PC-9 (cell line): ENCODE results near the gene GALR2. TPM values are rescaled to one million over a fixed set of nuclear protein-coding genes. Genes with fewer than 3 reads are reported as not detected.

ENCODE experiments used
- BruUV-seq: library from RNA; stranded (reverse); fragments of 400-500 nt; replicated peaks from 2 replicates; lab custom pipeline; 2021; lab: Mats Ljungman, UMichigan
- CTCF ChIA-PET: fragments of 300-600 bp; sonication (Branson Sonifier 250); formaldehyde crosslinking; loops from one replicate; lab custom pipeline; 2022; ENCODE audit warnings: antibody characterized with exemption; lab: Charles Lee
- POLR2A ChIA-PET: fragments of 300-600 bp; sonication (Branson Sonifier 250); formaldehyde crosslinking; loops from one replicate; lab custom pipeline; 2022; ENCODE audit warnings: antibody characterized with exemption; ENCODE audit not compliant: unreplicated experiment; lab: Charles Lee
- DNase-seq, 2 experiments: peaks; one replicate each; pipeline versions ENCODE4 v3.0.0 to v3.0.0-alpha.2; 2015 to 2022; ENCODE audit warnings: mixed read lengths in 1 of 2
- H2AFZ ChIP-seq: fragments of 200-600 bp; sonication (generic); 2 replicates; pipeline ENCODE4 v1.8.1; 2017; ENCODE audit warnings: antibody characterized with exemption
- H3F3A ChIP-seq: fragments of 200-600 bp; sonication (generic); 2 replicates; pipeline ENCODE4 v1.8.1; 2017; ENCODE audit warnings: antibody characterized with exemption, mild to moderate bottlenecking, low read depth; ENCODE audit not compliant: insufficient read depth
- H3K27ac ChIP-seq: fragments of 200-600 bp; sonication (generic); 2 replicates; pipeline ENCODE4 v1.6.1; 2016; ENCODE audit warnings: mixed run types
- H3K27me3 ChIP-seq: fragments of 200-600 bp; sonication (generic); 2 replicates; pipeline ENCODE4 v1.6.1; 2016; ENCODE audit warnings: low read depth, mixed run types; ENCODE audit not compliant: insufficient read depth
- H3K36me3 ChIP-seq: fragments of 200-600 bp; sonication (generic); 2 replicates; pipeline ENCODE4 v1.6.1; 2016; ENCODE audit warnings: low read depth, mixed run types
- H3K4me1 ChIP-seq: fragments of 200-600 bp; sonication (generic); replicated peaks from 2 replicates; pipeline ENCODE4 v1.6.1; 2016; ENCODE audit warnings: mixed run types; ENCODE audit not compliant: insufficient read depth
- H3K4me2 ChIP-seq: fragments of 200-600 bp; sonication (generic); 2 replicates; pipeline ENCODE4 v1.6.1; 2017; ENCODE audit warnings: mixed run types
- H3K4me3 ChIP-seq: fragments of 200-600 bp; sonication (generic); 2 replicates; pipeline ENCODE4 v1.6.1; 2016; ENCODE audit warnings: mixed run types
- H3K79me2 ChIP-seq: fragments of 200-600 bp; sonication (generic); 2 replicates; pipeline ENCODE4 v1.6.1; 2017; ENCODE audit warnings: low read depth, mixed run types
- H3K9me2 ChIP-seq: fragments of 200-600 bp; sonication (generic); 2 replicates; pipeline ENCODE4 v1.8.1; 2017; ENCODE audit warnings: mild to moderate bottlenecking; ENCODE audit not compliant: insufficient read depth
- H3K9me3 ChIP-seq: fragments of 200-600 bp; sonication (generic); 2 replicates; pipeline ENCODE4 v1.8.1; 2016; ENCODE audit warnings: low read depth; ENCODE audit not compliant: insufficient read depth
- H4K20me1 ChIP-seq: fragments of 200-600 bp; sonication (generic); 2 replicates; pipeline ENCODE4 v1.8.1; 2017; ENCODE audit not compliant: insufficient read depth
- EZH2 ChIP-seq: fragments of 200-600 bp; sonication (generic); IDR thresholded peaks from 2 replicates; pipeline ENCODE4 v1.8.0; 2017; ENCODE audit warnings: antibody characterized with exemption, low read depth
- intact Hi-C: fragments of 100-400 bp; cut with micrococcal nuclease; formaldehyde crosslinking; loops from one replicate; pipeline ENCODE4 v1.10.0; 2022; ENCODE audit not compliant: unreplicated experiment
- total RNA-seq: library from RNA; stranded (reverse); gene quantifications from 2 replicates; pipeline ENCODE4 v1.2.3, GENCODE V29; 2021
- TF ChIP-seq, protein P1 (sequence below): fragments of 200-600 bp; sonication (generic); conservative IDR thresholded peaks from 2 replicates; pipeline ENCODE4 v1.6.1; 2017; ENCODE audit warnings: mixed run types, antibody characterized with exemption, mild to moderate bottlenecking, moderate library complexity

The GALR2 gene
- total RNA-seq, 1 experiment from 2014 or later: 3.0 TPM

DNA sequence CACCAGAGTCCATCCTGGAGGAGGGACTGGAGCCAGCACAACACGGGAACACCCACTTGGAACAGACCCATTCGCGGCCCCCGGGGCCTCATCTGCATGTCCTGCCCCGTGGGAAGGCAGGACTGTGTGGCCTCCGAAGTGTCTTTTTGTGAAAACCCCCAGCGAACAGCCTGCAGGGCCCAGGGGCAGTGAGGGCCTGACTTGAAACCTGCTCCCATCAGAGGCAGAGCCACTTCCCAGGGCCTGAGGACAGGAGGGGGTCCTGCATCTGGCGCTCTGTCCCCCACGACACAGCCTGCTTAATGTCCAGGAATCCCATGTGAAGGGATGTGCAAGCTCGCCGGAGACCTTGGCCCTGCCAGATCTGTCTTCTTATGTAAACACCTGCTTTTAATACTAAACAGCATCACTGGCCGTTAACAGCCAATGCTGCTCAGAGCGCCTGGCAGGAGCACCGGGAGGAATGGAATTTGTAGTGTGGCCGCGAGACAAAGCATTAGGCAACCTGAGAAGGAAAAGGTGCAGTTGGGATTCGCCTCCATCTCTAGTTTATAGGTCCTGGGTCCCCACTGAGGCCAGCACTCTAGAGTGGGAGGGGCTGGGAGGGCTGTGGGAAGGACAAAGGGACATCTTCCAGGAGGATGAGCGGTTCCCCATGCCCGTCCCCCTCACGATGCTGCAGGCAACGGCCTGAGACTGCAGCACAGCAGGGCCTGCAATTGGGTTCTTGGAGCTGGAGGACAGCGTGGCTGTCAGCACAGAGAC, 37.9 kb upstream of the GALR2 start:
- Histone ChIP-seq H3K27me3 (no peaks in the 10 kb centered on the region), H2AFZ (no peak overlapping the region), H3K27ac (no peak overlapping the region), H3F3A (peaks cover 7% of the 10 kb centered on the region; the same call in 1 of the 2 replicates), H3K4me2 (no peak overlapping the region), H3K4me3 (no peak overlapping the region), H3K4me1 (no peaks in the 10 kb centered on the region), H3K79me2 (no peaks in the 10 kb centered on the region), H3K9me3 (no peaks in the 10 kb centered on the region), H3K36me3 (peaks cover 7% of the 10 kb centered on the region; the same call in 1 of the 2 replicates), H3K9me2 (no peaks in the 10 kb centered on the region), H4K20me1 (no peaks in the 10 kb centered on the region)
- intact Hi-C loops: no loop called here
- no peak for DNase-seq
- ChIA-PET POLR2A (no interaction called here), CTCF (no interaction called here)
- no TSS peak for BruUV-seq
- TF ChIP-seq EZH2: no peak
- TF ChIP-seq, protein P1, sequence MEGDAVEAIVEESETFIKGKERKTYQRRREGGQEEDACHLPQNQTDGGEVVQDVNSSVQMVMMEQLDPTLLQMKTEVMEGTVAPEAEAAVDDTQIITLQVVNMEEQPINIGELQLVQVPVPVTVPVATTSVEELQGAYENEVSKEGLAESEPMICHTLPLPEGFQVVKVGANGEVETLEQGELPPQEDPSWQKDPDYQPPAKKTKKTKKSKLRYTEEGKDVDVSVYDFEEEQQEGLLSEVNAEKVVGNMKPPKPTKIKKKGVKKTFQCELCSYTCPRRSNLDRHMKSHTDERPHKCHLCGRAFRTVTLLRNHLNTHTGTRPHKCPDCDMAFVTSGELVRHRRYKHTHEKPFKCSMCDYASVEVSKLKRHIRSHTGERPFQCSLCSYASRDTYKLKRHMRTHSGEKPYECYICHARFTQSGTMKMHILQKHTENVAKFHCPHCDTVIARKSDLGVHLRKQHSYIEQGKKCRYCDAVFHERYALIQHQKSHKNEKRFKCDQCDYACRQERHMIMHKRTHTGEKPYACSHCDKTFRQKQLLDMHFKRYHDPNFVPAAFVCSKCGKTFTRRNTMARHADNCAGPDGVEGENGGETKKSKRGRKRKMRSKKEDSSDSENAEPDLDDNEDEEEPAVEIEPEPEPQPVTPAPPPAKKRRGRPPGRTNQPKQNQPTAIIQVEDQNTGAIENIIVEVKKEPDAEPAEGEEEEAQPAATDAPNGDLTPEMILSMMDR: no peak

DNA sequence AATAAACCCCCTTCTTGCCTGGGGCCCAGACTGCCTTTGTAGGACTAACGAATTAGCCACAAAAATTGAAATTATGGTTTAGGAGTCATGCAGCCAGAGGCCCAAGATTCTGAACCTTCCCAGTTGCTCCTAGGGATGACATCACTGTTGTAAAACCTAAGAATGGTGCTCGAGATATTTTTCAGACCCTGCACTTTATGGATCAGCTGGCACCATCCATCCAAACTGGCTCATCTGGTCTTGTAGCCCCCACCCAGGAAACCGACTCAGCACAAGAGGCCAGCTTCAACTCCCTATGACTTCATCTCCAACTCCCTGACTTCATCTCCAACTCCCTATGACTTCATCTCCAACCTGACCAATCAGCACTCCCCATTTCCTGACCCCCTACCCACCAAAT, 36.5 kb upstream of the GALR2 start:
- no peaks in the 10 kb centered on the region for H3K79me2 ChIP-seq
- no peaks in the 10 kb centered on the region for H3K27me3 ChIP-seq
- no peak overlapping the region for H3K4me3 ChIP-seq
- H3K9me3 ChIP-seq: no peaks in the 10 kb centered on the region
- BruUV-seq: no TSS peak
- H3K36me3 ChIP-seq: peaks cover 7% of the 10 kb centered on the region; the same call in 1 of the 2 replicates
- no peaks in the 10 kb centered on the region for H3K4me1 ChIP-seq
- ChIA-PET CTCF (no interaction called here), POLR2A (no interaction called here)
- no peaks in the 10 kb centered on the region for H4K20me1 ChIP-seq
- DNase-seq: no peak
- no peak overlapping the region for H3K27ac ChIP-seq
- intact Hi-C loops: no loop called here
- peaks cover 7% of the 10 kb centered on the region; the same call in 1 of the 2 replicates for H3F3A ChIP-seq
- no peak overlapping the region for H2AFZ ChIP-seq
- no peaks in the 10 kb centered on the region for H3K9me2 ChIP-seq
- H3K4me2 ChIP-seq: no peak overlapping the region
- TF ChIP-seq, protein P1: no peak
- no peak for TF ChIP-seq EZH2

DNA sequence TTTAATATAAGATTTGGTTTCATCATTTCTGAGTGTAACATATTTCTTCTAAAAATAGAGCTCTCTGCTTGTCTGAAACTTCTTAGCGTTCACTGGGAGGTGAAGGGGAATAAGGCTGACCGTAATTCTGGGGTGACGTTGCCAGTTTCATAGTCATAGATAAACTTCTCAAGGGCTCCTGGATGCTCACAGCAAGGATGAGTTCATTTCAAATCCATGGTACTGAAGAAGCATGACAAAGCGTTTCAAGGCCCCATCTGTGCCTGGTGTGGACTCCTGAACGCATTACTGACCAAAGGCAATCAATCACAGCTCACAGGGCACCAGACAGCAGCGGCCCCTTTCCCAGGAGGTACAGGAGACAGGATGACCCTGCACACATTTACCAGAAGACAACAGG, 35.5 kb upstream of the GALR2 start:
- Histone ChIP-seq H3K36me3 (peaks cover 7% of the 10 kb centered on the region; the same call in 1 of the 2 replicates), H4K20me1 (no peaks in the 10 kb centered on the region), H3K4me1 (no peaks in the 10 kb centered on the region), H3K79me2 (no peaks in the 10 kb centered on the region), H3K27me3 (no peaks in the 10 kb centered on the region), H2AFZ (no peak overlapping the region), H3K9me3 (no peaks in the 10 kb centered on the region), H3K4me3 (no peak overlapping the region), H3K9me2 (no peaks in the 10 kb centered on the region), H3F3A (peaks cover 7% of the 10 kb centered on the region; the same call in 1 of the 2 replicates), H3K27ac (no peak overlapping the region), H3K4me2 (no peak overlapping the region)
- POLR2A ChIA-PET: no interaction called here
- DNase-seq: no peak
- TF ChIP-seq, protein P1: no peak
- no peak for TF ChIP-seq EZH2
- CTCF ChIA-PET: no interaction called here
- intact Hi-C loops: no loop called here
- no TSS peak for BruUV-seq
